IPS DF 19.7 (cell line): ENCODE measurements around the gene PAQR8.

Experiments
- DNase-seq: peaks from one replicate; pipeline ENCODE4 v3.0.0-alpha.2; 2013; ENCODE audit warnings: low read depth, low spot score

PAQR8 gene

GRCh38 chr6:52347818-52348217 lies 14.1 kb upstream of the PAQR8 start:
- no peak for DNase-seq

GRCh38 chr6:52351879-52352238 lies 10.1 kb upstream of the PAQR8 start:
- DNase-seq: no peak

GRCh38 chr6:52352239-52353018 lies 9.5 kb upstream of the PAQR8 start:
- no peak for DNase-seq

- DNase-seq: no peak
Observed at GRCh38 chr6:52356017-52356416, 5.9 kb upstream of the PAQR8 start.

- DNase-seq: no peak
Observed at GRCh38 chr6:52359403-52359802, 2.5 kb upstream of the PAQR8 start.

GRCh38 chr6:52360028-52360427 lies 1.9 kb upstream of the PAQR8 start:
- no peak for DNase-seq

GRCh38 chr6:52360601-52361413 lies 1.1 kb upstream of the PAQR8 start:
- DNase-seq: no peak

- no peak for DNase-seq
Observed at GRCh38 chr6:52361414-52361944, 472 bp upstream of the PAQR8 start.

GRCh38 chr6:52362443-52363227 lies 684 bp downstream of the PAQR8 start:
- no peak for DNase-seq

GRCh38 chr6:52363228-52363867 lies 1.4 kb downstream of the PAQR8 start:
- no peak for DNase-seq

GRCh38 chr6:52364480-52365166 lies 2.7 kb downstream of the PAQR8 start:
- no peak for DNase-seq

- DNase-seq: no peak
Observed at GRCh38 chr6:52365317-52365716, 3.4 kb downstream of the PAQR8 start.

- no peak for DNase-seq
Observed at GRCh38 chr6:52365866-52366540, 4.1 kb downstream of the PAQR8 start.

- no peak for DNase-seq
Observed at GRCh38 chr6:52368002-52368401, 6.1 kb downstream of the PAQR8 start.

GRCh38 chr6:52369234-52369633 lies 7.3 kb downstream of the PAQR8 start:
- no peak for DNase-seq

- DNase-seq: no peak
Observed at GRCh38 chr6:52371656-52372191, 9.8 kb downstream of the PAQR8 start.

GRCh38 chr6:52373151-52373690 lies 11.3 kb downstream of the PAQR8 start:
- no peak for DNase-seq

GRCh38 chr6:52374247-52374646 lies 12.3 kb downstream of the PAQR8 start:
- DNase-seq: no peak

GRCh38 chr6:52375780-52376556 lies 14.0 kb downstream of the PAQR8 start:
- DNase-seq: no peak
